Endothelial cell of umbilical vein (primary cell): ENCODE results near the gene DYDC2. TPM values are rescaled to one million over a fixed set of nuclear protein-coding genes. Genes with fewer than 3 reads are reported as not detected.
A peak's percentile ranks its signal among the peaks of the same experiment; 100 is the strongest.

Source experiments
- BruUV-seq: library from RNA; stranded (reverse); fragments of 400-500 nt; replicated peaks from 2 replicates; lab custom pipeline; 2021; lab: Mats Ljungman, UMichigan
- CTCF ChIA-PET: fragments of 300-600, 350-600 bp; sonication (Branson Sonifier 250); formaldehyde crosslinking; loops from one replicate; lab custom pipeline; 2021; ENCODE audit warnings: antibody characterized with exemption, inconsistent platforms; lab: Charles Lee
- POLR2A ChIA-PET: fragments of 300-600, 350-600 bp; sonication (Branson Sonifier 250); formaldehyde crosslinking; loops from one replicate; lab custom pipeline; 2021; ENCODE audit warnings: antibody characterized with exemption, inconsistent platforms; lab: Charles Lee
- DNase-seq: peaks from one replicate; pipeline ENCODE4 v3.0.0-alpha.2; 2011; ENCODE audit warnings: low read depth, low spot score
- FAIRE-seq: peaks from 2 replicates; lab custom pipeline; 2011; peaks lifted over from hg19 to GRCh38; lab: Jason Lieb, UNC
- H2AFZ ChIP-seq: 2 replicates; pipeline ENCODE4 v1.6.0; 2012; ENCODE audit warnings: low read depth, low read length, control low read depth, inconsistent platforms
- H3K27ac ChIP-seq: 2 replicates; pipeline ENCODE4 v1.5.1; 2011; ENCODE audit warnings: low read depth, mild to moderate bottlenecking, control low read depth, low read length, moderate library complexity; ENCODE audit not compliant: insufficient read depth
- H3K27me3 ChIP-seq, 2 experiments: 2 replicates each; pipeline versions ENCODE4 v1.6.0 to v1.6.1; 2011; ENCODE audit warnings: low read length in 2 of 2, mixed read lengths in 1 of 2; ENCODE audit not compliant: control insufficient read depth in 2 of 2, insufficient read depth in 2 of 2
- H3K36me3 ChIP-seq, 2 experiments: 2 replicates in 1 of 2; 3 replicates in 1 of 2; pipeline ENCODE4 v1.5.1; 2011; ENCODE audit warnings: low read length in 2 of 2, mild to moderate bottlenecking in 1 of 2, moderate library complexity in 1 of 2; ENCODE audit not compliant: control insufficient read depth in 2 of 2, insufficient read depth in 2 of 2; ENCODE audit errors: extremely low read depth in 1 of 2
- H3K4me1 ChIP-seq: 3 replicates; pipeline ENCODE4 v1.5.1; 2011; ENCODE audit warnings: mild to moderate bottlenecking, low read length; ENCODE audit not compliant: control insufficient read depth, insufficient read depth; ENCODE audit errors: extremely low read depth
- H3K4me2 ChIP-seq: 2 replicates; pipeline ENCODE4 v1.6.1; 2011; ENCODE audit warnings: low read length, control low read depth, mixed read lengths; ENCODE audit not compliant: insufficient read depth
- H3K4me3 ChIP-seq, 3 experiments: fragments of 200-600 bp in 1 of 3; sonication (generic), shearing (Covaris generic) in 1 of 3; replicated peaks in 1 of 3; 2 replicates each; pipeline ENCODE4 v1.5.1; 2011 to 2016; ENCODE audit warnings: control low read depth in 3 of 3, low read length in 3 of 3, mild to moderate bottlenecking in 2 of 3, inconsistent platforms in 1 of 3, low read depth in 1 of 3, moderate library complexity in 1 of 3; ENCODE audit not compliant: insufficient read depth in 1 of 3
- H3K79me2 ChIP-seq: 2 replicates; pipeline ENCODE4 v1.6.0; 2012; ENCODE audit warnings: low read length, inconsistent platforms; ENCODE audit not compliant: control insufficient read depth, insufficient read depth
- H3K9ac ChIP-seq: replicated peaks from 2 replicates; pipeline ENCODE3; 2011; ENCODE audit warnings: low read length, control low read depth; ENCODE audit not compliant: insufficient read depth; ENCODE audit errors: extremely low read depth
- H3K9me1 ChIP-seq: replicated peaks from 3 replicates; pipeline ENCODE4 v1.6.0; 2011; ENCODE audit warnings: mild to moderate bottlenecking, low read length; ENCODE audit not compliant: control insufficient read depth, insufficient read depth; ENCODE audit errors: extremely low read depth
- H3K9me3 ChIP-seq: replicated peaks from 2 replicates; pipeline ENCODE4 v1.5.1; 2012; ENCODE audit warnings: low read length, inconsistent platforms; ENCODE audit not compliant: control insufficient read depth, insufficient read depth
- H4K20me1 ChIP-seq: replicated peaks from 2 replicates; pipeline ENCODE3; 2011; ENCODE audit warnings: mild to moderate bottlenecking, low read length; ENCODE audit not compliant: control insufficient read depth, insufficient read depth; ENCODE audit errors: extremely low read depth
- CTCF ChIP-seq, 2 donors: IDR thresholded peaks; 1 replicate in 1 of 2; 2 replicates in 1 of 2; pipeline ENCODE4 v1.5.1; 2011; ENCODE audit warnings: low read length in 2 of 2, mild to moderate bottlenecking in 2 of 2, moderate library complexity in 2 of 2, control low read depth in 1 of 2, inconsistent platforms in 1 of 2, low read depth in 1 of 2; ENCODE audit not compliant: insufficient read depth in 1 of 2; ENCODE audit errors: extremely low read depth in 1 of 2
- EZH2 ChIP-seq: IDR thresholded peaks from 2 replicates; pipeline ENCODE4 v1.6.1; 2012; ENCODE audit warnings: borderline replicate concordance, low read depth, mild to moderate bottlenecking, moderate library complexity, low read length, inconsistent platforms; ENCODE audit not compliant: severe bottlenecking
- FOS ChIP-seq: IDR thresholded peaks from 2 replicates; pipeline ENCODE4 v1.6.1; 2011; ENCODE audit warnings: mild to moderate bottlenecking, low read length, moderate library complexity, borderline replicate concordance; ENCODE audit not compliant: insufficient read depth
- MAX ChIP-seq: IDR thresholded peaks from 2 replicates; pipeline ENCODE4 v1.6.1; 2011; ENCODE audit not compliant: insufficient read depth, insufficient read length
- MYC ChIP-seq: IDR thresholded peaks from one replicate; pipeline ENCODE4 v1.6.1; 2011; ENCODE audit warnings: mild to moderate bottlenecking, low read depth, low read length
- POLR2AphosphoS5 ChIP-seq: IDR thresholded peaks from 2 replicates; pipeline ENCODE4 v1.6.1; 2012; ENCODE audit warnings: low read depth, mild to moderate bottlenecking, control low read depth, low read length, moderate library complexity; ENCODE audit not compliant: insufficient read depth
- dilution Hi-C: fragments of 300-500 bp; cut with MboI; formaldehyde crosslinking; loops from one replicate; pipeline ENCODE4 v1.15.0; 2019; ENCODE audit warnings: low sequenced_read_pairs; ENCODE audit not compliant: extremely low pct_ligation_motif_present
- intact Hi-C: fragments of 100-400 bp; cut with micrococcal nuclease; formaldehyde crosslinking; loops from one replicate; pipeline ENCODE4 v1.10.0; 2022
- polyA plus RNA-seq, 4 experiments: library from polyadenylated mRNA; depleted of rRNA in 3 of 4; stranded (reverse) in 3 of 4; unstranded in 1 of 4; fragments of >200 nt; gene quantifications; 2 replicates each; pipeline versions ENCODE4 v1.2.1 to v1.2.3, GENCODE V29; 2011 to 2012; ENCODE audit warnings: missing spikeins in 1 of 4
- total RNA-seq: library from RNA; stranded (reverse); gene quantifications from 2 replicates; pipeline ENCODE4 v1.2.3, GENCODE V29; 2021

DYDC2 gene
- total and polyA plus RNA-seq, 2 donors (not counting 3 experiments of a cell fraction or from before 2014, with no cell fraction given) = not detected

GRCh38 chr10:80382989-80383388 is 26.4 kb downstream of the DYDC2 start:
- H3K4me2 ChIP-seq = no peak overlapping the region
- dilution Hi-C loops = no loop called here
- FAIRE-seq = peak; percentile 76

More at GRCh38 chr10:80382989-80383388, 26.4 kb downstream of the DYDC2 start:
- Histone ChIP-seq H3K79me2 (no peaks in the 10 kb centered on the region), H2AFZ (no peak overlapping the region), H3K9me1 (no peaks in the 10 kb centered on the region), H3K27ac (no peak overlapping the region), H3K36me3 (no peaks in the 10 kb centered on the region), H3K9me3 (no peaks in the 10 kb centered on the region), H3K4me1 (no peaks in the 10 kb centered on the region), H3K4me3 (no peak overlapping the region), H3K9ac (no peak overlapping the region), H4K20me1 (no peaks in the 10 kb centered on the region), H3K27me3 (no peaks in the 10 kb centered on the region)
- intact Hi-C loops = loop anchor here (1.0 kb wide), 7 partner anchors 24 to 541 kb away; no protein-coding TSS in a partner anchor
- no peak for TF ChIP-seq POLR2AphosphoS5
- no peak for TF ChIP-seq MAX
- peak; percentile 58 to 63 for TF ChIP-seq CTCF (IDR thresholded peaks at IDR 0.05; ENCODE audit: extremely low read depth in 1 of 2, insufficient read depth in 1 of 2, low read depth in 1 of 2, low read length in 2 of 2)
- no peak for TF ChIP-seq EZH2
- TF ChIP-seq MYC = no peak
- no peak for TF ChIP-seq FOS
- ChIA-PET POLR2A (no interaction called here), CTCF (interaction anchor here (0.6 to 4.5 kb wide), 29 partner anchors 10 to 636 kb away, joined by 3 to 109 read pairs (median 4); partner anchors contain the start of genes PRXL2A and TSPAN14)
- no TSS peak for BruUV-seq
- DNase-seq = peak; percentile 70
